Motor neuron (in vitro differentiated cells): ENCODE measurements around the gene PKNOX2. TPM values are rescaled to one million over a fixed set of nuclear protein-coding genes. Genes with fewer than 3 reads are reported as not detected.

Experiments
- ATAC-seq, 8 experiments: fragments of 200-7000 bp; cut with Tn5 transposase; replicated peaks in 6 of 8; 2 replicates each; pipeline ENCODE4 v1.8.0; 2021; ENCODE audit warnings: mild to moderate bottlenecking in 8 of 8, moderate library complexity in 8 of 8
- H3K27ac ChIP-seq, 2 donors: fragments of 250-450 bp; sonication (Bioruptor Pico); 2 replicates each; pipeline ENCODE4 v1.9.0; 2021; ENCODE audit warnings: antibody characterized with exemption in 2 of 2, mild to moderate bottlenecking in 2 of 2, moderate library complexity in 1 of 2
- H3K4me1 ChIP-seq, 2 donors: fragments of 250-450 bp; sonication (Bioruptor Pico); replicated peaks in 1 of 2; 2 replicates each; pipeline ENCODE4 v1.6.1; 2021; ENCODE audit warnings: antibody characterized with exemption in 2 of 2, mild to moderate bottlenecking in 2 of 2, moderate library complexity in 1 of 2
- H3K4me3 ChIP-seq, 5 donors: fragments of 250-450 bp; sonication (Bioruptor Pico); 2 replicates each; pipeline ENCODE4 v1.9.0; 2021; ENCODE audit warnings: antibody characterized with exemption in 5 of 5, mild to moderate bottlenecking in 5 of 5, moderate library complexity in 4 of 5
- WGBS, 10 experiments: fragments of 450-650 bp; shearing (Covaris generic); methylation state at CpG; one replicate each; pipeline ENCODE4 v1.0.0; 2022; 5-methylcytosine and 5-hydroxymethylcytosine counted together
- in situ Hi-C, 9 experiments: fragments of 400-800 bp; cut with MboI; loops; one replicate each; pipeline ENCODE4 v1.15.0; 2021; ENCODE audit warnings: low sequenced_read_pairs in 9 of 9, low pct_unique_long_range_greater_than_20kb in 2 of 9; ENCODE audit not compliant: unreplicated experiment in 9 of 9
- total RNA-seq, 8 experiments: library from RNA; unstranded; fragments of 300-600 nt; gene quantifications; 2 replicates each; pipeline versions ENCODE4 v1.2.3 to v1.2.4, GENCODE V29; 2022

The PKNOX2 gene
- total RNA-seq, 8 experiments from 2014 or later = 0.25 to 18.0 (median 9.1) TPM

GRCh38 chr11:125423247-125423849, 258.8 kb downstream of the PKNOX2 start:
- ATAC-seq = no peak
- H3K27ac ChIP-seq = no peak overlapping the region
- no peaks in the 10 kb centered on the region for H3K4me1 ChIP-seq
- in situ Hi-C loops = loop anchor here in 1 of 9 experiments (25.0 kb wide), 1 partner anchor 461 kb away; the partner anchor contains the start of gene CCDC15
- 43 to 92% (median 79%) methylated on average over 2 to 8 of the region's 9 CpGs; no CpG with 5 or more reads in 5 of the 10 experiments for WGBS, 10 experiments
- H3K4me3 ChIP-seq = no peak overlapping the region

- no peaks in the 10 kb centered on the region for H3K4me1 ChIP-seq
- ATAC-seq = no peak
- 80 to 100% (median 95%) methylated on average over 1 to 4 of the region's 9 CpGs; no CpG with 5 or more reads in 4 of the 10 experiments for WGBS, 10 experiments
- no peak overlapping the region for H3K4me3 ChIP-seq
- in situ Hi-C loops = no loop called here
- no peak overlapping the region for H3K27ac ChIP-seq
These were observed 261.1 kb downstream of the PKNOX2 start for GRCh38 chr11:125425601-125426000.

GRCh38 chr11:125426818-125427528, 262.4 kb downstream of the PKNOX2 start:
- WGBS, 10 experiments = 64 to 80% (median 73%) methylated on average over 3 to 9 of the region's 14 CpGs; no CpG with 5 or more reads in 4 of the 10 experiments
- H3K4me3 ChIP-seq = no peak overlapping the region
- no peak overlapping the region for H3K27ac ChIP-seq
- in situ Hi-C loops = no loop called here
- no peaks in the 10 kb centered on the region for H3K4me1 ChIP-seq
- no peak for ATAC-seq

GRCh38 chr11:125428486-125429173, 264.1 kb downstream of the PKNOX2 start:
- ATAC-seq = peak in 1 of 8 experiments; percentile 15
- Histone ChIP-seq H3K4me3 (no peak overlapping the region), H3K27ac (no peak overlapping the region), H3K4me1 (no peaks in the 10 kb centered on the region)
- 0 to 100% (median 88%) methylated on average over 2 to 3 of the region's 11 CpGs; no CpG with 5 or more reads in 4 of the 10 experiments for WGBS, 10 experiments
- in situ Hi-C loops = no loop called here

DNA sequence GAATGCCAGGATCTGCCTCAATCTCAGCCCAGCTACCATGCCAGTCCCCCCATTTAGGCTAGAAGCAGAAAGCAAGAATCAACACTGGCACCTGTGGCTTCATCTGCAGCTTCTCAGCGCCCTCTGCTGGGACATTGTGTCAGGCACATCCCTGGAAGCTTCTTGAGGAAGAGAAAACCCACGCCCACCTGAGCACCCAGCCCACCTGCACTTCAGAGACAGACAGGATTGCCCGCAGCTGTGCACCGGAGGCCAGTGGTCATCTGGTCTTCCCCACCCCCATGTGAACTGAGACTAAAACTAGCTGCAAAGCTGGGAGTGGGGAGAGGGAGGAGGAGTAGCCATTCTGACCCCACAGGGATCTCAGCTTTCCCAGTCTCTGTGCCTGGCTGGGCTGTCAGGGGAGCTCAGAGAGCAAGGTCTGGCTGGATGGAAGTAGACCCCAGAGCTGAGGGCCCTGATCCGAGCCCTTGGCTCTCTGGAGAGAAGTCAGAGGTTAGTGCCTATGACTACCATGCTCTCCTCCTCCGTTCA, 264.7 kb downstream of the PKNOX2 start:
- in situ Hi-C loops = no loop called here
- no peak overlapping the region for H3K4me3 ChIP-seq
- WGBS, 10 experiments = 0 to 17% methylated on average over 1 of the region's 6 CpGs; no CpG with 5 or more reads in 8 of the 10 experiments
- H3K27ac ChIP-seq = no peak overlapping the region
- no peaks in the 10 kb centered on the region for H3K4me1 ChIP-seq
- ATAC-seq = peak in 7 of 8 experiments; percentile 37 to 77 (median 55)

GRCh38 chr11:125429807-125430678, 265.5 kb downstream of the PKNOX2 start:
- peak in 1 of 8 experiments; percentile 35 for ATAC-seq
- Histone ChIP-seq H3K27ac (no peak overlapping the region), H3K4me1 (no peaks in the 10 kb centered on the region), H3K4me3 (no peak overlapping the region)
- WGBS, 10 experiments = 19 to 98% (median 80%) methylated on average over 1 to 11 of the region's 18 CpGs; no CpG with 5 or more reads in 3 of the 10 experiments
- in situ Hi-C loops = no loop called here

- no peak overlapping the region for H3K27ac ChIP-seq
- H3K4me1 ChIP-seq = peaks cover 0 to 3% of the 10 kb centered on the region in 2 donors
- H3K4me3 ChIP-seq = no peak overlapping the region
- in situ Hi-C loops = no loop called here
- WGBS, 10 experiments = 20 to 90% (median 30%) methylated on average over 1 to 7 of the region's 8 CpGs; no CpG with 5 or more reads in 7 of the 10 experiments
- no peak for ATAC-seq
These were observed 266.5 kb downstream of the PKNOX2 start for GRCh38 chr11:125431009-125431408.

DNA sequence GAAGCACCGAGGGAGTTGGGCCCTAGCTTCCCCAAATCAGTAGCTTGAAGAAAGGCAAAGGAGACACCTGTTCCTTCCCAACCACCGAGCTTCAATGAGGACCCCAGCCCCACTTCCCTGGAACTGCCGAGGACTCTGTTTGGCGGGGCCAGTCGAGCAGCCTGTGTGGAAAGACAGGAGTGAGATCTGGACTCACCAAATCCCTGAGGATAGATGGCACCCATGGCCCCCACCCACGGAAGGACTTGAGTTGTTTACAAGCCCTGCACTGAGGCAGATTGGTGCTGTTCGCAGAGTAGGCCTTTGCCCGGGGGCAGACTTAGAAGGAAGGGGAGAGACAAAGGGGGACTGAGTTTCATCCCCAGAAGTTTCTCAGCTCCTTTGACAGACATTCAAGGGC, 266.9 kb downstream of the PKNOX2 start:
- 0 to 100% (median 81%) methylated on average over 1 to 4 of the region's 8 CpGs; no CpG with 5 or more reads in 5 of the 10 experiments for WGBS, 10 experiments
- H3K4me3 ChIP-seq = no peak overlapping the region
- ATAC-seq = no peak
- H3K27ac ChIP-seq = no peak overlapping the region
- in situ Hi-C loops = no loop called here
- H3K4me1 ChIP-seq = peaks cover 0 to 3% of the 10 kb centered on the region in 2 donors

DNA sequence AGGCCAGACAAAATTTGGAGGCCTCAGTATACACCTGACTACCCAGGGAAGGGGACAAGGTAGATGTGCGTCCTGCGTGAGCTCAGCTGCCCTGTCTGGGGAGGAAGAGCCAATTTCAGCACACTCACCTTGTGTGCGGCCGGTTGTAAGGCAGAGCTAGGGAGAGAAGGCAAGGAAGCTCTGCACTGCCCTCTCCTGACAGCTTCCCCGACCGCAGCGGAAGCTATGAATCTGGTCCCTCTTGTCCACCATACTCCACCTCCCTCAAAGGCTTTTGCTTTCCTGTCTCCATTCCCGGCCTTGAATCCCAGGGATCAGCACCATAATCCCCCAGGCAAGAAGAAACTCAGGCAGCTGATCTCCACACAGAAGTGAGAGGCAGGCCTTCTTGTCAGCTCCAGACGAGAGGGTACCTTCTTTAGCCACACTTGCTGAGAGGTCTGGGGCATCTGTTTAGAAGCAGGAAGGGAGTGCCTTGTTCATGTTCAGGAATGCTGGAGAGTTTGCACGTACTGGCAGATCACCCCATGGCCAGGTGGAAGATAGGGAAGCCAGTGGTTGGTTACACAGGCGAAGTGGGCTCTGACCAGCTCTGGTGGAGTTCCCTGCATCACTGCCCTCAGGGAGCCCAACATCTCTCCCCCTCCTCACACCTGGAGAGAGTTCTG, 269.0 kb downstream of the PKNOX2 start:
- ATAC-seq = peak; percentile 82 to 98 (median 88)
- no peak overlapping the region for H3K27ac ChIP-seq
- H3K4me1 ChIP-seq = peaks cover 0 to 3% of the 10 kb centered on the region in 2 donors
- no peak overlapping the region for H3K4me3 ChIP-seq
- in situ Hi-C loops = no loop called here
- WGBS, 10 experiments = 0 to 100% (median 42%) methylated on average over 1 to 5 of the region's 11 CpGs; no CpG with 5 or more reads in 4 of the 10 experiments

DNA sequence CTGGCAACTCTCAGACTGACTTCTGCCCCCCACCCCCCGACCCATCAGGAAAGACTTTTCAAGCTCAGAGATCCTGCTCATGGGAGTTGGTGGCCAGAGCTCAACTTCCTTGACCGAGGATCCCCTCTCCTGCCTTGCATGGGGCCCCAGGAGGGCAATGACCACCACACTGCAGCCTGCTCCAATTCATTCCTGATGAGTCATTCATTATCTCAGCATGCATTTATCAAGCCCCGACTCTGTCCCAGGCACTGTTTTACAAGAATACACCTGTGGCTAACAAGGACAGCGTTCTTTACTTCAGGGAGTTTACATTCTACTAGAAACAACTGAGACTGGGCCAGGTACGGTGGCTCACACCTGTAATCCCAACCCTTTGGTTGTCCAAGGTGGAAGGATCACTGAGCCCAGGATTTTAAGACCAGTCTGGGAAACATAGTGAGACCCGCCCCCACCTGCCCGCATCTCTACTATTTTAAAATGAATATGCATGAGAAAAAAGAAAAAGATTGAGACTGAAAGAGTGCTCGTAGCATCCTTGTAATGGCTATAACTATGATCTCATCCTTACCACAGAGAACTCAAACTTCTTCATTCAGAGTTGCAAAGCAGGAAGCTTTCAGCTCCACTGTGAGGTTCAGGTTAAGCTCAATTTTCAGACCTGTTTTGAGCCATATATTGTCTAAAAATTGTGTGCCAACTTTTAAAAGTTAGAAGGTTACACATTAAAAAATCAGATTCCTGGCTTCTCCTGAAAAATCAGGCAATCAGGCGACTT, 271.1 kb downstream of the PKNOX2 start:
- WGBS, 10 experiments = 0 to 100% (median 58%) methylated on average over 1 to 8 of the region's 9 CpGs
- Histone ChIP-seq H3K4me3 (no peak overlapping the region), H3K4me1 (peaks cover 0 to 3% of the 10 kb centered on the region in 2 donors), H3K27ac (no peak overlapping the region)
- peak in 5 of 8 experiments; percentile 38 to 74 (median 45) for ATAC-seq
- in situ Hi-C loops = no loop called here

DNA sequence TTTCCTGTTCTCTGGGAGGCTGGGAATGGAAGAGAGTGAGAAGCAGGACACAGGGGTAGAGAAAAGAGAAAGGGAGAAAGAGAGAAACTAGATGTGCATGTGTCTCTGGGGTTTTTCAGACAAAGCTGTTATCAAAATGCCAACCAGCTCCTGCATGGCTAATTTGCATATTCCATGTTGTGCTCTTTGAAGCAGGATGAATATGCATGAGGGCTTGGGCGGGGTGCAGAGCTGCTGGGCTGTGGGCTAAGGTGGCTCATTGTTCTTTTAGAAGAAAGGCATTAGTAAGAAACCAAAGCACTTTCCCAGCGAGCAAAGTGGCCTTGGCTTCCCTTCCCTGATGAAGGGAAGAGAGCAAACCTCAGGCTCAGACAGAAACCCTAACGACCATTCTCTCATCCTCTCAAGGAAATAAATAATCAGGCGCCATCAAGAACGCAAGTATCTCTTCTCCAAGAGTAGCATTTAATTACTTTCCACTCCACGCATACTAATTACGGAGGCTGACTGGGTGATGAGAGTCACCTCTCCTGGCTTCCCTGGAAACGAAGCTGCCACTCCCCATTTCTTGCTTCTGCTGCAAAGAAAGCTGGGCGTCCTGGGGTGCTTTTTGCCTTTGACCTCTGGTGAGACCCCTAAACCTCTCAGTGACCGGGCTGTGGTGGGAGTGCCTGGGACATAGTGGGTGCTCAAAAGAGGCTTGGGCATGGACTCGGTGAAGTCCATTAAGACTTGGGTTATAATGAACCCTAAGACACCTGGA, 277.3 kb downstream of the PKNOX2 start:
- no peak overlapping the region for H3K27ac ChIP-seq
- ATAC-seq = peak; percentile 44 to 94 (median 72)
- peaks cover 24 to 25% of the 10 kb centered on the region in 2 donors for H3K4me1 ChIP-seq
- in situ Hi-C loops = no loop called here
- H3K4me3 ChIP-seq = no peak overlapping the region
- WGBS, 10 experiments = 35 to 80% (median 53%) methylated on average over 2 to 9 of the region's 11 CpGs; no CpG with 5 or more reads in 1 of the 10 experiments
